ENCODE measurements around the gene MON2.

DNA sequence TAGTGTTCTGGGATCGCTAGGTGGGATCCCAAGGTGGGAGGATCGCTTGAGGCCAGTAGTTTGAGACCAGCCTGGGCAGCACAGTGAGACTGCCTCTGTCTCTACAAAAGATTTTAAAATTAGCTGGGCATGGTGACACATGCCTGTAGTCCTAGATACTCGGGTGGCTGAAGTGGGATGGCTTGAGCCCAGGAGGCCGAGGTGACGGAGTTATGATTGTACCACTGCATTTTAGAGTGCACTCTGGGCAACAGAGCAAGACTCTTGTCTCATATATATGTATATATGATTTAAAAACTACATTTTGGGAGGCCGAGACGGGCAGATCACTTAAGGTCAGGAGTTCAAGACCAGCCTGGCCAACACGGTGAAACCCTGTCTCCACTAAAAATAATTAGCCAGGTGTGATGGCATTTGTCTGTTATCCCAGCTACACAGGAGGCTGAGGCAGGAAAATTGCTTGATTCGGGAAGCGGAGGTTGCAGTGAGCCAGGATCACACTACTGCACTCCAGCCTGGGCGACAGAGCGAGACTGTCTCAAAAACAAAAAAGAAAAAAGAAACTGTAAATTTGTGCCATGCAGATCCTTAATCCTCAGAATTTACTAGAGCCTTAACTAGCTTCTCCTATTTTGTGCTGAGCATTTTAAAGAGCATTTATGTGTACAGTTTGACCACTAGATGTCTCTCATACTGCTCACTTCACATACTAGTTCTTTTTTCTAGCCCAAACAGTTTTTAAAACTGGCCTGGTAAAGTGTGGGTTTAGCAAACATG, 114.8 kb downstream of the MON2 start:
- TF ChIP-seq POLR2AphosphoS5 (IDR thresholded peaks at IDR 0.05; ENCODE audit: low read length) (no peak), CREM (IDR thresholded peaks at IDR 0.05; ENCODE audit: low read depth) (no peak), NR2C2 (IDR thresholded peaks at IDR 0.05; ENCODE audit: borderline replicate concordance, control insufficient read depth, insufficient read length, low read depth) (no peak), ATF7 (IDR thresholded peaks at IDR 0.05; ENCODE audit: low read depth) (no peak), NRF1 (conservative IDR thresholded peaks at IDR 0.05; ENCODE audit: low read depth, low read length) (no peak), EP300 (IDR thresholded peaks at IDR 0.05; ENCODE audit: borderline replicate concordance in 1 of 2, control insufficient read depth in 1 of 2, low read depth in 2 of 2, low read length in 2 of 2) (no peak)
- TF ChIP-seq, protein P1, sequence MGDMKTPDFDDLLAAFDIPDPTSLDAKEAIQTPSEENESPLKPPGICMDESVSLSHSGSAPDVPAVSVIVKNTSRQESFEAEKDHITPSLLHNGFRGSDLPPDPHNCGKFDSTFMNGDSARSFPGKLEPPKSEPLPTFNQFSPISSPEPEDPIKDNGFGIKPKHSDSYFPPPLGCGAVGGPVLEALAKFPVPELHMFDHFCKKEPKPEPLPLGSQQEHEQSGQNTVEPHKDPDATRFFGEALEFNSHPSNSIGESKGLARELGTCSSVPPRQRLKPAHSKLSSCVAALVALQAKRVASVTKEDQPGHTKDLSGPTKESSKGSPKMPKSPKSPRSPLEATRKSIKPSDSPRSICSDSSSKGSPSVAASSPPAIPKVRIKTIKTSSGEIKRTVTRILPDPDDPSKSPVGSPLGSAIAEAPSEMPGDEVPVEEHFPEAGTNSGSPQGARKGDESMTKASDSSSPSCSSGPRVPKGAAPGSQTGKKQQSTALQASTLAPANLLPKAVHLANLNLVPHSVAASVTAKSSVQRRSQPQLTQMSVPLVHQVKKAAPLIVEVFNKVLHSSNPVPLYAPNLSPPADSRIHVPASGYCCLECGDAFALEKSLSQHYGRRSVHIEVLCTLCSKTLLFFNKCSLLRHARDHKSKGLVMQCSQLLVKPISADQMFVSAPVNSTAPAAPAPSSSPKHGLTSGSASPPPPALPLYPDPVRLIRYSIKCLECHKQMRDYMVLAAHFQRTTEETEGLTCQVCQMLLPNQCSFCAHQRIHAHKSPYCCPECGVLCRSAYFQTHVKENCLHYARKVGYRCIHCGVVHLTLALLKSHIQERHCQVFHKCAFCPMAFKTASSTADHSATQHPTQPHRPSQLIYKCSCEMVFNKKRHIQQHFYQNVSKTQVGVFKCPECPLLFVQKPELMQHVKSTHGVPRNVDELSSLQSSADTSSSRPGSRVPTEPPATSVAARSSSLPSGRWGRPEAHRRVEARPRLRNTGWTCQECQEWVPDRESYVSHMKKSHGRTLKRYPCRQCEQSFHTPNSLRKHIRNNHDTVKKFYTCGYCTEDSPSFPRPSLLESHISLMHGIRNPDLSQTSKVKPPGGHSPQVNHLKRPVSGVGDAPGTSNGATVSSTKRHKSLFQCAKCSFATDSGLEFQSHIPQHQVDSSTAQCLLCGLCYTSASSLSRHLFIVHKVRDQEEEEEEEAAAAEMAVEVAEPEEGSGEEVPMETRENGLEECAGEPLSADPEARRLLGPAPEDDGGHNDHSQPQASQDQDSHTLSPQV (IDR thresholded peaks at IDR 0.05): no peak
- TF ChIP-seq, protein P2, sequence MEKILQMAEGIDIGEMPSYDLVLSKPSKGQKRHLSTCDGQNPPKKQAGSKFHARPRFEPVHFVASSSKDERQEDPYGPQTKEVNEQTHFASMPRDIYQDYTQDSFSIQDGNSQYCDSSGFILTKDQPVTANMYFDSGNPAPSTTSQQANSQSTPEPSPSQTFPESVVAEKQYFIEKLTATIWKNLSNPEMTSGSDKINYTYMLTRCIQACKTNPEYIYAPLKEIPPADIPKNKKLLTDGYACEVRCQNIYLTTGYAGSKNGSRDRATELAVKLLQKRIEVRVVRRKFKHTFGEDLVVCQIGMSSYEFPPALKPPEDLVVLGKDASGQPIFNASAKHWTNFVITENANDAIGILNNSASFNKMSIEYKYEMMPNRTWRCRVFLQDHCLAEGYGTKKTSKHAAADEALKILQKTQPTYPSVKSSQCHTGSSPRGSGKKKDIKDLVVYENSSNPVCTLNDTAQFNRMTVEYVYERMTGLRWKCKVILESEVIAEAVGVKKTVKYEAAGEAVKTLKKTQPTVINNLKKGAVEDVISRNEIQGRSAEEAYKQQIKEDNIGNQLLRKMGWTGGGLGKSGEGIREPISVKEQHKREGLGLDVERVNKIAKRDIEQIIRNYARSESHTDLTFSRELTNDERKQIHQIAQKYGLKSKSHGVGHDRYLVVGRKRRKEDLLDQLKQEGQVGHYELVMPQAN (conservative IDR thresholded peaks at IDR 0.05): no peak
